ENCODE data around the gene TECR.
"Not testable (repeated sequence)": the region's sequence is repeated elsewhere in the genome, so short reads cannot be mapped to it uniquely, and the experiment has no call there.

TECR gene

DNA sequence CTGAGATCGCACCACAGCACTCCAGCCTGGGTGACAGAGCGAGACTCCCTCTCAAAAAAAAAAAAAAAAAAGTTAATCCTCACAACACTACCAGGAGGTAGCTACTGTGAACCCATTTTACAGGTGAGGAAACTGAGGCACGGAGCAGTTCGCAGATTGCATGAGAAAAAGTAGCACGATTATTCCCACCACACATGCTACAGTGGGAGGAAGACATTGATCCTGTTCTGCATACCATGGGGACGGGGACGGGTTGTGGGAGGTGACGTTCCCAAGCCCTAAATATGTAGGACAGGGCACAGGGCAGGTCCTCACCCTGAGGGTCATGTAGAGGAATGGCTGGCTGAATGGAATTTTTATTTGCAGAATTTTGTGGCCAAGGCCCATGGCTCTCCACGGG, 77.2 kb downstream of the TECR start:
- TF ChIP-seq, protein P1, sequence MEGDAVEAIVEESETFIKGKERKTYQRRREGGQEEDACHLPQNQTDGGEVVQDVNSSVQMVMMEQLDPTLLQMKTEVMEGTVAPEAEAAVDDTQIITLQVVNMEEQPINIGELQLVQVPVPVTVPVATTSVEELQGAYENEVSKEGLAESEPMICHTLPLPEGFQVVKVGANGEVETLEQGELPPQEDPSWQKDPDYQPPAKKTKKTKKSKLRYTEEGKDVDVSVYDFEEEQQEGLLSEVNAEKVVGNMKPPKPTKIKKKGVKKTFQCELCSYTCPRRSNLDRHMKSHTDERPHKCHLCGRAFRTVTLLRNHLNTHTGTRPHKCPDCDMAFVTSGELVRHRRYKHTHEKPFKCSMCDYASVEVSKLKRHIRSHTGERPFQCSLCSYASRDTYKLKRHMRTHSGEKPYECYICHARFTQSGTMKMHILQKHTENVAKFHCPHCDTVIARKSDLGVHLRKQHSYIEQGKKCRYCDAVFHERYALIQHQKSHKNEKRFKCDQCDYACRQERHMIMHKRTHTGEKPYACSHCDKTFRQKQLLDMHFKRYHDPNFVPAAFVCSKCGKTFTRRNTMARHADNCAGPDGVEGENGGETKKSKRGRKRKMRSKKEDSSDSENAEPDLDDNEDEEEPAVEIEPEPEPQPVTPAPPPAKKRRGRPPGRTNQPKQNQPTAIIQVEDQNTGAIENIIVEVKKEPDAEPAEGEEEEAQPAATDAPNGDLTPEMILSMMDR (IDR thresholded peaks at IDR 0.05; ENCODE audit: insufficient read depth, low read depth, low read length, missing control alignments), result no peak
- DNase-seq (ENCODE audit: low read depth), result no peak
- H3K4me3 ChIP-seq (ENCODE audit: low read depth, low read length), result no peak overlapping the region

DNA sequence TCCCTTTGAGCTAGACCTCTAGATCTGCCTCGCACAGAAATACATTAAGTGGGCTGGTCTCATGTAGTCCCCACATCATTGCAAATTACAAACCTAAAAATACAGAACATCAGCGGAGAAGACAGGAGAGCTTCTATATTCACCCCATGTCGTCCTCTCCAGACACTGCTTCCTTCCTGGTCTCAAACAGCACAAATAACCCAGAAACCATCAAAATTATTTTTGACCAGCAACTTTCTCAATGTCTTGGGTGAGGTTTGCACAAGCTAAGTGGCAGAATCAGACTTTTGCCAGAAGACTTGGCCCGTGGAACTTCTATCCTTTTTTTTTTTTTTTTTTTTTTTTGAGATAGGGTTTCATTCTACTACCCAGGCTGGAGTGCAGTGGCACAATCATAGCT, 81.7 kb downstream of the TECR start:
- DNase-seq (ENCODE audit: low read depth), result no peak
- no peak overlapping the region for H3K4me3 ChIP-seq (ENCODE audit: low read depth, low read length)
- TF ChIP-seq, protein P1 (IDR thresholded peaks at IDR 0.05; ENCODE audit: insufficient read depth, low read depth, low read length, missing control alignments), result no peak

DNA sequence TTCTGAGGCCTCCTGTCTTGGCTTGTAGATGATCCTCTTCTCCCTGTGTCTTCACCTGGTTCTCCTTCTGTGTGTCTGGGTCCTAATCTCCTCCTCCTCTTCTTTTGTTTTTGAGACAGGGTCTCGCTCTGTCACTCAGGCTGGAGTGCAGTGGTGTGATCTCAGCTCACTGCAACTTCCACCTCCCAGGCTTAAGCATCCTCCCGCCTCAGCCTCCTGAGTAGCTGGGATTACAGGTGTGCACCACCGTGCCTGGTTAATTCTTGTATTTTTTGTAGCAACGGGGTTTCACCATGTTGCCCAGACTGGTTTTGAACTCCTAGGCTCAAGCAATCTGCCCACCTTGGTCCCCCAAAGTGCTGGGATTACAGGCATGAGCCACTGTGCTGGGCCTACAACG, 82.8 kb downstream of the TECR start:
- not testable (repeated sequence) for DNase-seq (ENCODE audit: low read depth); H3K4me3 ChIP-seq (ENCODE audit: low read depth, low read length)

DNA sequence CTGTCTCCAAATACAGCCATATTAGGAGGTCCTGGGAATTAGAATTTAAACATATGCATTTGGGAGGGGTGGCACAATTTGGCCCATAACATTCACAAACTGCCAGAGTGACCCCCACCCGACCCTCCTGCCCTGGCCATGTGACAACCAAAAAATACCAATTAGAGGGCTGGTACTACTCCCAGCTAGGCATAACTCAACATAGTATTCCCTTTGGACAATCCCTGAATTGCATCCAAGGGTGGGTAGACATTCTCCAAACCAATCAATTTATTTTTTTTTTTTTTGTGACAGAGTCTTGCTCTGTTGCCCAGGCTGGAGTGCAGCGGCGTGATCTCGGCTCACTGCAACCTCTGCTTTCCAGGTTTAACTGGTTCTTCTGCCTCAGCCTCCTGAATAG, 83.3 kb downstream of the TECR start:
- H3K4me3 ChIP-seq (ENCODE audit: low read depth, low read length), result no peak overlapping the region
- TF ChIP-seq, protein P1 (IDR thresholded peaks at IDR 0.05; ENCODE audit: insufficient read depth, low read depth, low read length, missing control alignments), result no peak
- no peak for DNase-seq (ENCODE audit: low read depth)

DNA sequence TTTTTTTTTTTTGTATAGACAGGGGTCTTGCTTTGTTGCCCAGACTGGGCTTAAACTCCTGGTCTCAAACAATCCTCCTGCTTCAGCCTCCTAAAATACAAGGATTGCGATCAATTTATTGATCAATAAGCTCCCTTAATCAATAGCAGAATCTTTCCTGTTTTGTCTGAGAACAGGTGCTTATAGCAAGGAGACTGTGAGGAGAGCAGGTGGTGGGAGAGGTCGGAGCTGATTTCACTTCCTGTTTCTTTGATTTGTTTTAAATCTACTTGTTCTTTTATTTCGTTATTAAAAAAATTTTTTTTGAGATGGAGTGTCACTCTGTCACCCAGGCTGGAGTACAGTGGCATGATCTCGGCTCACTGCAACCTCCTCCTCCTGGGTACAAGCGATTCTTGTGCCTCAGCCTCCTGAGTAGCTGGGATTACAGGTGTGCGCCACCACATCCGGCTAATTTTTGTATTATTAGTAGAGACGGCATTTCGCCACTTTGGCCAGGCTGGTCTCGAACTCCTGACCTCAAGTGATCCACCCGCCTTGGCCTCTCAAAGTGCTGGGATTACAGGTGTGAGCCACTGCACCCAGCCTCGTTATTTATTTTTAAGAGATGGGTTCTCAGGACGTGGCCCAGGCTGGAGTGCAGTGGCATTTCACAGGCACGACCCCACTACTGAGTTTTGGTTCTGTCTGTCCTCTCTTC, 84.2 kb downstream of the TECR start:
- DNase-seq (ENCODE audit: low read depth); H3K4me3 ChIP-seq (ENCODE audit: low read depth, low read length): not testable (repeated sequence)

DNA sequence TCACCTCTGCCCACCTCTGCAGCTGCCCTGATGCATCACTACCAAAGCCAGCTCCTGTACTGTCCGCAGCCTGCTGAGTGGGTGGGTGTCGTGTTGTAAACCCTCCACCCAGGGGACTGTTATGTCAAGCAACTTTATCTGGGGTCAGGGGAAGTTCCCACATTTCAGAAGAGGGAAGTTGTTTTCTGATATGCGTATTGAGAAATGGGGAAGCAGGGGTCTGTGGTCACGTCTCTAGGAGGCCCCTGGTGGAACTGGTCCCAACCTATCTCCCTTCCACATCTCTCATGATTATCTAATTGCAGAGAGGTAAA, 84.7 kb downstream of the TECR start:
- DNase-seq (ENCODE audit: low read depth), result peak; percentile 24
- H3K4me3 ChIP-seq (ENCODE audit: low read depth, low read length), result no peak overlapping the region
- TF ChIP-seq, protein P1 (IDR thresholded peaks at IDR 0.05; ENCODE audit: insufficient read depth, low read depth, low read length, missing control alignments), result no peak
